HCT116 (cell line): ENCODE results near the gene CDCA3. TPM values are rescaled to one million over a fixed set of nuclear protein-coding genes. Genes with fewer than 3 reads are reported as not detected.

Source experiments
- ATAC-seq: fragments of 200-7000 bp; cut with Tn5 transposase; 2 replicates; pipeline ENCODE4 v1.9.1; 2020; ENCODE audit warnings: mild to moderate bottlenecking, moderate library complexity
- BruUV-seq: library from RNA; stranded (reverse); fragments of 400-500 nt; replicated peaks from 2 replicates; lab custom pipeline; 2021; lab: Mats Ljungman, UMichigan
- CTCF ChIA-PET: fragments of 300-600 bp; sonication (Branson Sonifier 250); formaldehyde crosslinking; loops from one replicate; lab custom pipeline; 2021; ENCODE audit warnings: antibody characterized with exemption; lab: Charles Lee
- POLR2A ChIA-PET: fragments of 300-600, 350-600 bp; sonication (Branson Sonifier 250); formaldehyde crosslinking; loops from one replicate; lab custom pipeline; 2021; ENCODE audit warnings: antibody characterized with exemption; lab: Charles Lee
- RAD21 ChIA-PET, 2 experiments: fragments of 300-600 bp; sonication (Branson Sonifier 250); formaldehyde crosslinking; loops; one replicate each; lab custom pipeline; 2023; ENCODE audit warnings: low total read pairs in 2 of 2; ENCODE audit not compliant: uncharacterized antibody in 2 of 2, unreplicated experiment in 2 of 2, low non-redundant PET in 1 of 2; lab: Charles Lee
- DNase-seq: peaks from one replicate; pipeline ENCODE4 v3.0.0-alpha.2; 2010; ENCODE audit warnings: low read depth, low spot score
- H2AFZ ChIP-seq: fragments of 200-600 bp; shearing (Covaris generic), sonication (generic); 2 replicates; pipeline ENCODE4 v1.6.1; 2017; ENCODE audit warnings: low read depth, mixed run types, mixed read lengths, antibody characterized with exemption, low read length; ENCODE audit not compliant: poor library complexity, severe bottlenecking
- H3K27ac ChIP-seq: 2 replicates; pipeline ENCODE4 v1.5.1; 2012; ENCODE audit warnings: low read depth, low read length
- H3K27me3 ChIP-seq: fragments of 200-600 bp; sonication (generic); 2 replicates; pipeline ENCODE4 v1.6.1; 2016; ENCODE audit warnings: mixed run types, low read length, mixed read lengths; ENCODE audit not compliant: insufficient read depth
- H3K36me3 ChIP-seq, 2 experiments: fragments of 200-500 bp in 1 of 2; fragments of 200-600 bp in 1 of 2; sonication (Bioruptor generic) in 1 of 2; sonication (generic) in 1 of 2; 2 replicates each; pipeline versions ENCODE4 v1.5.1 to v1.6.1; 2014 to 2016; ENCODE audit warnings: low read length in 2 of 2, inconsistent platforms in 1 of 2, mixed read lengths in 1 of 2, mixed run types in 1 of 2; ENCODE audit not compliant: insufficient read depth in 2 of 2, control insufficient read depth in 1 of 2
- H3K4me1 ChIP-seq, 2 experiments: fragments of 200-600 bp in 1 of 2; sonication (generic) in 1 of 2; 2 replicates each; pipeline versions ENCODE4 v1.5.1 to v1.6.1; 2012 to 2017; ENCODE audit warnings: low read length in 2 of 2, inconsistent platforms in 1 of 2, mild to moderate bottlenecking in 1 of 2, mixed read lengths in 1 of 2, mixed run types in 1 of 2, moderate library complexity in 1 of 2; ENCODE audit not compliant: insufficient read depth in 2 of 2, control insufficient read depth in 1 of 2
- H3K4me2 ChIP-seq: fragments of 200-600 bp; sonication (generic); 2 replicates; pipeline ENCODE4 v1.6.1; 2017; ENCODE audit warnings: mixed run types, low read length, mixed read lengths
- H3K4me3 ChIP-seq, 2 experiments: fragments of 200-600 bp in 1 of 2; sonication (generic) in 1 of 2; replicated peaks in 1 of 2; 2 replicates each; pipeline ENCODE4 v1.5.1; 2011 to 2016; ENCODE audit warnings: low read length in 2 of 2, control low read depth in 1 of 2, low read depth in 1 of 2, mild to moderate bottlenecking in 1 of 2, mixed read lengths in 1 of 2, mixed run types in 1 of 2
- H3K79me2 ChIP-seq: fragments of 200-600 bp; sonication (generic); 2 replicates; pipeline ENCODE4 v1.6.1; 2017; ENCODE audit warnings: mild to moderate bottlenecking, mixed run types, low read length, moderate library complexity, mixed read lengths; ENCODE audit not compliant: insufficient read depth
- H3K9ac ChIP-seq: fragments of 200-600 bp; sonication (generic); 2 replicates; pipeline ENCODE4 v1.6.1; 2016; ENCODE audit warnings: low read length, mixed read lengths
- H3K9me2 ChIP-seq: fragments of 200-600 bp; sonication (generic), shearing (Covaris generic); 2 replicates; pipeline ENCODE4 v1.6.1; 2017; ENCODE audit warnings: mixed run types, mild to moderate bottlenecking, moderate library complexity; ENCODE audit not compliant: insufficient read depth
- H3K9me3 ChIP-seq, 2 experiments: fragments of 200-500 bp in 1 of 2; fragments of 200-600 bp in 1 of 2; sonication (Bioruptor generic) in 1 of 2; sonication (generic) in 1 of 2; 2 replicates each; pipeline ENCODE4 v1.6.1; 2014 to 2017; ENCODE audit warnings: low read length in 2 of 2, mixed read lengths in 2 of 2, inconsistent platforms in 1 of 2, low read depth in 1 of 2, mild to moderate bottlenecking in 1 of 2, mixed run types in 1 of 2, moderate library complexity in 1 of 2; ENCODE audit not compliant: control insufficient read depth in 1 of 2, insufficient read depth in 1 of 2
- H4K20me1 ChIP-seq: fragments of 200-600 bp; sonication (generic), shearing (Covaris generic); 2 replicates; pipeline ENCODE4 v1.6.1; 2017; ENCODE audit warnings: mixed run types, mild to moderate bottlenecking, moderate library complexity; ENCODE audit not compliant: insufficient read depth
- ATF3 ChIP-seq: IDR thresholded peaks from 2 replicates; pipeline ENCODE4 v1.6.1; 2012
- CBX3 ChIP-seq: IDR thresholded peaks from 2 replicates; pipeline ENCODE4 v1.6.1; 2012; ENCODE audit warnings: low read depth
- CEBPB ChIP-seq: IDR thresholded peaks from 2 replicates; pipeline ENCODE4 v1.6.1; 2012; ENCODE audit warnings: low read depth
- CTCF ChIP-seq, 3 experiments: fragments of 200-600 bp in 1 of 3; sonication (generic) in 1 of 3; IDR thresholded peaks in 2 of 3; conservative IDR thresholded peaks in 1 of 3; 2 replicates each; pipeline ENCODE4 v1.5.1; 2012 to 2017; ENCODE audit warnings: low read depth in 2 of 3, low read length in 2 of 3, antibody characterized with exemption in 1 of 3, borderline replicate concordance in 1 of 3, control low read depth in 1 of 3, mild to moderate bottlenecking in 1 of 3, mixed read lengths in 1 of 3, mixed run types in 1 of 3, moderate library complexity in 1 of 3; ENCODE audit not compliant: insufficient read depth in 1 of 3
- EGR1 ChIP-seq: IDR thresholded peaks from 2 replicates; pipeline ENCODE4 v1.6.1; 2012; ENCODE audit warnings: low read depth
- ELF1 ChIP-seq: IDR thresholded peaks from 2 replicates; pipeline ENCODE4 v1.6.1; 2012; ENCODE audit warnings: low read depth, borderline replicate concordance
- EZH2 ChIP-seq: fragments of 200-600 bp; sonication (generic); IDR thresholded peaks from 2 replicates; pipeline ENCODE4 v1.6.1; 2017; ENCODE audit warnings: antibody characterized with exemption, mixed run types
- EZH2phosphoT487 ChIP-seq: fragments of 200-600 bp; IDR thresholded peaks from 2 replicates; pipeline ENCODE4 v1.6.1; 2018; ENCODE audit warnings: antibody characterized with exemption, borderline replicate concordance
- FOSL1 ChIP-seq: IDR thresholded peaks from 2 replicates; pipeline ENCODE4 v1.6.1; 2012; ENCODE audit warnings: low read depth
- MAX ChIP-seq: IDR thresholded peaks from 2 replicates; pipeline ENCODE4 v1.6.1; 2012
- POLR2A ChIP-seq: IDR thresholded peaks from 2 replicates; pipeline ENCODE4 v1.7.0; 2011; ENCODE audit warnings: borderline replicate concordance; ENCODE audit not compliant: insufficient read depth, insufficient read length; ENCODE audit errors: extremely low read depth
- RAD21 ChIP-seq: IDR thresholded peaks from 2 replicates; pipeline ENCODE4 v1.6.1; 2012; ENCODE audit warnings: low read depth, mild to moderate bottlenecking
- SIN3A ChIP-seq: IDR thresholded peaks from 2 replicates; pipeline ENCODE4 v1.6.1; 2012; ENCODE audit warnings: low read depth
- SP1 ChIP-seq: IDR thresholded peaks from 2 replicates; pipeline ENCODE4 v1.6.1; 2012; ENCODE audit warnings: low read depth
- SRF ChIP-seq: IDR thresholded peaks from 2 replicates; pipeline ENCODE4 v1.6.1; 2012; ENCODE audit warnings: low read depth
- TCF7L2 ChIP-seq: IDR thresholded peaks from 2 replicates; pipeline ENCODE4 v1.7.0; 2011; ENCODE audit warnings: borderline replicate concordance, inconsistent platforms; ENCODE audit not compliant: insufficient read depth, insufficient read length; ENCODE audit errors: extremely low read depth
- YY1 ChIP-seq: IDR thresholded peaks from 2 replicates; pipeline ENCODE4 v1.6.1; 2011; ENCODE audit warnings: low read length, low read depth, moderate library complexity, mild to moderate bottlenecking; ENCODE audit not compliant: insufficient replicate concordance; ENCODE audit errors: extremely low read depth
- ZBTB33 ChIP-seq: IDR thresholded peaks from 2 replicates; pipeline ENCODE4 v1.6.1; 2011; ENCODE audit warnings: mild to moderate bottlenecking, low read length, moderate library complexity; ENCODE audit not compliant: insufficient replicate concordance; ENCODE audit errors: extremely low read depth
- ZFX ChIP-seq: fragments of 450-650 bp; IDR thresholded peaks from 2 replicates; pipeline ENCODE4 v1.6.1; 2017
- intact Hi-C: fragments of 100-400 bp; cut with micrococcal nuclease; formaldehyde crosslinking; loops from 2 replicates; pipeline ENCODE4 v1.10.0; 2022
- total RNA-seq: library from RNA; stranded (reverse); gene quantifications from one replicate; pipeline ENCODE4 v1.2.1, GENCODE V29; 2021; ENCODE audit not compliant: unreplicated experiment

CDCA3 gene
- total RNA-seq, 1 experiment from 2014 or later = 63.0 TPM

- DNase-seq = no peak
- Histone ChIP-seq H3K4me2 (no peak overlapping the region), H3K27me3 (no peaks in the 10 kb centered on the region), H3K9me3 (no peaks in the 10 kb centered on the region), H2AFZ (no peak overlapping the region), H3K79me2 (no peaks in the 10 kb centered on the region), H4K20me1 (no peaks in the 10 kb centered on the region), H3K9ac (no peak overlapping the region), H3K9me2 (no peaks in the 10 kb centered on the region), H3K27ac (no peak overlapping the region), H3K4me1 (peaks cover 12 to 19% of the 10 kb centered on the region in 2 experiments), H3K4me3 (no peak overlapping the region), H3K36me3 (peaks cover 0 to 4% of the 10 kb centered on the region in 2 experiments; a peak in 2 of 4 replicates)
- no peak for ATAC-seq
- POLR2A ChIA-PET = no interaction called here
- intact Hi-C loops = no loop called here
- TF ChIP-seq EZH2phosphoT487 = no peak
- no peak for TF ChIP-seq ZFX
- TF ChIP-seq EGR1 = no peak
- no peak for TF ChIP-seq ZBTB33
- no peak for TF ChIP-seq ATF3
- no peak for TF ChIP-seq CBX3
- no peak for TF ChIP-seq ELF1
- no peak for TF ChIP-seq POLR2A
- no peak for TF ChIP-seq CEBPB
- TF ChIP-seq CTCF (IDR thresholded peaks at IDR 0.05 in 2 of 3, conservative IDR thresholded peaks at IDR 0.05 in 1 of 3; ENCODE audit: borderline replicate concordance in 1 of 3, insufficient read depth in 1 of 3, low read depth in 2 of 3, low read length in 2 of 3) = no peak
- TF ChIP-seq EZH2 = no peak
- TF ChIP-seq TCF7L2 = no peak
- TF ChIP-seq RAD21 = no peak
- no peak for TF ChIP-seq SP1
- TF ChIP-seq SRF = no peak
- no peak for TF ChIP-seq FOSL1
- no peak for TF ChIP-seq SIN3A
- no peak for TF ChIP-seq YY1
- TF ChIP-seq MAX = no peak
- no TSS peak for BruUV-seq
- CTCF ChIA-PET = interaction anchor here (2.5 kb wide), 1 partner anchor 12 kb away, joined by 7 read pairs; no protein-coding TSS in a partner anchor
- RAD21 ChIA-PET = no interaction called here
These were observed 33.5 kb upstream of the CDCA3 start for GRCh38 chr12:6884539-6884938.
